Spinal cord (tissue), 10 donors: Measurements from ENCODE around the gene ZNF697. TPM values are rescaled to one million over a fixed set of nuclear protein-coding genes. Genes with fewer than 3 reads are reported as not detected.

Source experiments
- DNase-seq, 6 donors: peaks; one replicate each; pipeline versions ENCODE4 v3.0.0 to v3.0.0-alpha.2; 2013 to 2015; ENCODE audit warnings: low spot score in 6 of 6, low read depth in 4 of 6
- H3K27ac ChIP-seq: one replicate; pipeline ENCODE4 v1.5.1; 2013; ENCODE audit warnings: low read depth, low read length, control low read depth
- H3K27me3 ChIP-seq: one replicate; pipeline ENCODE4 v1.6.1; 2013; ENCODE audit warnings: low read length; ENCODE audit not compliant: control insufficient read depth, insufficient read depth
- H3K36me3 ChIP-seq: one replicate; pipeline ENCODE4 v1.6.1; 2013; ENCODE audit warnings: low read length; ENCODE audit not compliant: control insufficient read depth, insufficient read depth
- H3K4me1 ChIP-seq: one replicate; pipeline ENCODE4 v1.6.1; 2013; ENCODE audit warnings: low read length; ENCODE audit not compliant: control insufficient read depth, insufficient read depth
- H3K4me3 ChIP-seq: one replicate; pipeline ENCODE4 v1.5.1; 2013; ENCODE audit warnings: low read depth, low read length, control low read depth
- H3K9me3 ChIP-seq: one replicate; pipeline ENCODE4 v1.6.1; 2013; ENCODE audit warnings: low read length; ENCODE audit not compliant: control insufficient read depth, insufficient read depth
- WGBS: methylation state at CpG from one replicate; pipeline ENCODE4 v1.1.5; 2013; ENCODE audit warnings: missing lambda C conversion rate; ENCODE audit not compliant: insufficient coverage; 5-methylcytosine and 5-hydroxymethylcytosine counted together
- polyA plus RNA-seq, 2 donors: library from polyadenylated mRNA; unstranded; fragments of 120-200 nt; gene quantifications; one replicate each; pipeline ENCODE4 v1.2.1, GENCODE V29; 2013; ENCODE audit not compliant: insufficient read length in 2 of 2
- total RNA-seq, 2 donors: library from RNA; depleted of rRNA in 1 of 2; stranded (reverse); fragments of 120-200 nt in 1 of 2; fragments of >200 nt in 1 of 2; gene quantifications; one replicate each; pipeline versions ENCODE4 v1.2.3 to v1.2.4, GENCODE V29; 2013 to 2014
- donor health status: healthy.

Gene ZNF697
- total and polyA plus RNA-seq, 4 donors, result 11.3 to 15.5 (median 12.7) TPM

- H3K4me3 ChIP-seq, result no peak overlapping the region
- peaks cover 2% of the 10 kb centered on the region for H3K27me3 ChIP-seq
- WGBS, result no CpG with 5 or more reads among the region's 4 CpGs
- no peaks in the 10 kb centered on the region for H3K4me1 ChIP-seq
- DNase-seq, result no peak
- H3K36me3 ChIP-seq, result no peaks in the 10 kb centered on the region
- H3K27ac ChIP-seq, result no peak overlapping the region
- H3K9me3 ChIP-seq, result no peaks in the 10 kb centered on the region
Measured at GRCh38 chr1:119652587-119652986, 4.5 kb upstream of the ZNF697 start.

GRCh38 chr1:119651641-119652040 lies 3.6 kb upstream of the ZNF697 start:
- H3K4me1 ChIP-seq, result peaks cover 6% of the 10 kb centered on the region
- no CpG with 5 or more reads among the region's 1 CpG for WGBS
- H3K36me3 ChIP-seq, result no peaks in the 10 kb centered on the region
- no peak overlapping the region for H3K27ac ChIP-seq
- no peak overlapping the region for H3K4me3 ChIP-seq
- H3K9me3 ChIP-seq, result no peaks in the 10 kb centered on the region
- H3K27me3 ChIP-seq, result peaks cover 2% of the 10 kb centered on the region
- peak in 1 of 6 donors; percentile 45 for DNase-seq

GRCh38 chr1:119651133-119651532 lies 3.1 kb upstream of the ZNF697 start:
- H3K4me1 ChIP-seq, result peaks cover 6% of the 10 kb centered on the region
- H3K36me3 ChIP-seq, result no peaks in the 10 kb centered on the region
- H3K9me3 ChIP-seq, result no peaks in the 10 kb centered on the region
- no CpG with 5 or more reads among the region's 2 CpGs for WGBS
- no peak for DNase-seq
- H3K27me3 ChIP-seq, result peaks cover 2% of the 10 kb centered on the region
- no peak overlapping the region for H3K4me3 ChIP-seq
- H3K27ac ChIP-seq, result no peak overlapping the region

GRCh38 chr1:119648620-119649004 lies 546 bp upstream of the ZNF697 start:
- Histone ChIP-seq H3K27me3 (no peaks in the 10 kb centered on the region), H3K4me3 (peak overlapping the region; percentile 91), H3K27ac (peak overlapping the region; percentile 66), H3K36me3 (no peaks in the 10 kb centered on the region), H3K9me3 (no peaks in the 10 kb centered on the region), H3K4me1 (peaks cover 6% of the 10 kb centered on the region)
- DNase-seq, result peak in 1 of 6 donors; percentile 13
- 0% methylated on average over 4 of the region's 10 CpGs for WGBS

- peaks cover 6% of the 10 kb centered on the region for H3K4me1 ChIP-seq
- peak overlapping the region; percentile 91 for H3K4me3 ChIP-seq
- WGBS, result 1% methylated on average over 12 of the region's 18 CpGs
- peak overlapping the region; percentile 88 for H3K27ac ChIP-seq
- no peaks in the 10 kb centered on the region for H3K27me3 ChIP-seq
- no peaks in the 10 kb centered on the region for H3K9me3 ChIP-seq
- no peaks in the 10 kb centered on the region for H3K36me3 ChIP-seq
- DNase-seq, result peak in 1 of 6 donors; percentile 68
Measured at GRCh38 chr1:119647228-119647733, 785 bp downstream of the ZNF697 start.

GRCh38 chr1:119646521-119647227 lies 1.4 kb downstream of the ZNF697 start:
- 30% methylated on average over 4 of the region's 15 CpGs for WGBS
- DNase-seq, result peak in 2 of 6 donors; percentile 17 to 54
- no peaks in the 10 kb centered on the region for H3K27me3 ChIP-seq
- no peaks in the 10 kb centered on the region for H3K36me3 ChIP-seq
- H3K4me1 ChIP-seq, result peaks cover 6% of the 10 kb centered on the region
- H3K4me3 ChIP-seq, result peak overlapping the region; percentile 91
- H3K27ac ChIP-seq, result no peak overlapping the region
- H3K9me3 ChIP-seq, result no peaks in the 10 kb centered on the region

- H3K27me3 ChIP-seq, result no peaks in the 10 kb centered on the region
- peaks cover 3% of the 10 kb centered on the region for H3K4me1 ChIP-seq
- H3K9me3 ChIP-seq, result no peaks in the 10 kb centered on the region
- H3K4me3 ChIP-seq, result no peak overlapping the region
- H3K27ac ChIP-seq, result no peak overlapping the region
- H3K36me3 ChIP-seq, result no peaks in the 10 kb centered on the region
- DNase-seq, result no peak
- 50% methylated on average over 1 of the region's 1 CpG for WGBS
Measured at GRCh38 chr1:119639109-119639508, 9.0 kb downstream of the ZNF697 start.

GRCh38 chr1:119637710-119638109 lies 10.4 kb downstream of the ZNF697 start:
- DNase-seq, result no peak
- WGBS, result no CpG with 5 or more reads among the region's 1 CpG
- H3K4me3 ChIP-seq, result no peak overlapping the region
- no peaks in the 10 kb centered on the region for H3K9me3 ChIP-seq
- H3K36me3 ChIP-seq, result no peaks in the 10 kb centered on the region
- peaks cover 3% of the 10 kb centered on the region for H3K4me1 ChIP-seq
- H3K27ac ChIP-seq, result no peak overlapping the region
- no peaks in the 10 kb centered on the region for H3K27me3 ChIP-seq

- DNase-seq, result no peak
- Histone ChIP-seq H3K4me1 (peaks cover 10% of the 10 kb centered on the region), H3K4me3 (no peak overlapping the region), H3K9me3 (no peaks in the 10 kb centered on the region), H3K36me3 (no peaks in the 10 kb centered on the region), H3K27me3 (no peaks in the 10 kb centered on the region), H3K27ac (no peak overlapping the region)
- no CpG with 5 or more reads among the region's 4 CpGs for WGBS
Measured at GRCh38 chr1:119636491-119637089, 11.5 kb downstream of the ZNF697 start.
